ENCODE measurements around the gene PAM. TPM values are rescaled to one million over a fixed set of nuclear protein-coding genes. Genes with fewer than 3 reads are reported as not detected.

Gene PAM
- total RNA-seq, 2 experiments from 2014 or later, result not detected

DNA sequence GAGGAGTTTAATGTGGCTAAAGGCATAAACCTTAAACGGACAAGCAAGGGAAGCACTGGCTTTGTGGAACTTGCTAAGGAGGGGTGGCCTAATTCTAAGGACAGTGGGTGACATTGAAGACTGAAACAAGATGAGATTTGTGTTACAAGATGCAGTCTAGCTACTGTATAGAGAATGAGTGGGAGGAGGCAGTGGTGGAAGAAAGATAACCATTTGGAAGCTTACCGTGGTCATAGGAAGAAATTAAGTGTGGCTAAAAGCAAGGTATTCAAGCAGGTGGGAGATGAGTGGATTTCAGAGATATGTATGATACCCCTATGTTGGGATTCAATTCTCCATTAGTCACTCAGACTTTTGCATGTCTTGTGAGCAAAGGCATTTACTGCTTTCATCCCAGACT, 4.6 kb downstream of the PAM start:
- no TSS peak for BruUV-seq (replicated peaks)
- TF ChIP-seq, protein P1, sequence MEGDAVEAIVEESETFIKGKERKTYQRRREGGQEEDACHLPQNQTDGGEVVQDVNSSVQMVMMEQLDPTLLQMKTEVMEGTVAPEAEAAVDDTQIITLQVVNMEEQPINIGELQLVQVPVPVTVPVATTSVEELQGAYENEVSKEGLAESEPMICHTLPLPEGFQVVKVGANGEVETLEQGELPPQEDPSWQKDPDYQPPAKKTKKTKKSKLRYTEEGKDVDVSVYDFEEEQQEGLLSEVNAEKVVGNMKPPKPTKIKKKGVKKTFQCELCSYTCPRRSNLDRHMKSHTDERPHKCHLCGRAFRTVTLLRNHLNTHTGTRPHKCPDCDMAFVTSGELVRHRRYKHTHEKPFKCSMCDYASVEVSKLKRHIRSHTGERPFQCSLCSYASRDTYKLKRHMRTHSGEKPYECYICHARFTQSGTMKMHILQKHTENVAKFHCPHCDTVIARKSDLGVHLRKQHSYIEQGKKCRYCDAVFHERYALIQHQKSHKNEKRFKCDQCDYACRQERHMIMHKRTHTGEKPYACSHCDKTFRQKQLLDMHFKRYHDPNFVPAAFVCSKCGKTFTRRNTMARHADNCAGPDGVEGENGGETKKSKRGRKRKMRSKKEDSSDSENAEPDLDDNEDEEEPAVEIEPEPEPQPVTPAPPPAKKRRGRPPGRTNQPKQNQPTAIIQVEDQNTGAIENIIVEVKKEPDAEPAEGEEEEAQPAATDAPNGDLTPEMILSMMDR (conservative IDR thresholded peaks at IDR 0.05; ENCODE audit: low read length), result no peak
- TF ChIP-seq EZH2phosphoT487 (IDR thresholded peaks at IDR 0.05; ENCODE audit: borderline replicate concordance, low read depth, low read length), result no peak
- Histone ChIP-seq H3K79me2 (ENCODE audit: insufficient read depth, low read depth, low read length) (no peaks in the 10 kb centered on the region), H3K36me3 (ENCODE audit: insufficient read depth, low read length) (no peaks in the 10 kb centered on the region), H3K4me1 (ENCODE audit: insufficient read depth, low read length, poor library complexity, severe bottlenecking) (no peaks in the 10 kb centered on the region), H2AFZ (ENCODE audit: low read length) (no peak overlapping the region), H3K27ac (ENCODE audit: low read depth, low read length, poor library complexity, severe bottlenecking) (no peak overlapping the region), H3K9me2 (ENCODE audit: insufficient read depth, low read length) (no peaks in the 10 kb centered on the region), H3K4me3 (ENCODE audit: low read depth, low read length, poor library complexity, severe bottlenecking) (no peak overlapping the region), H3K9me3 (ENCODE audit: low read length) (no peaks in the 10 kb centered on the region), H4K20me1 (ENCODE audit: insufficient read depth, low read length) (no peaks in the 10 kb centered on the region), H3K4me2 (ENCODE audit: low read length) (no peak overlapping the region)
- intact Hi-C loops (cut with micrococcal nuclease; ENCODE audit: unreplicated experiment), result no loop called here
- ChIA-PET POLR2A (interaction anchor here (0.6 kb wide), 1 partner anchor 120 kb away, joined by 3 read pairs; no protein-coding TSS in a partner anchor), CTCF (ENCODE audit: unreplicated experiment) (no interaction called here)
- no peak for DNase-seq (ENCODE audit: low spot score)

DNA sequence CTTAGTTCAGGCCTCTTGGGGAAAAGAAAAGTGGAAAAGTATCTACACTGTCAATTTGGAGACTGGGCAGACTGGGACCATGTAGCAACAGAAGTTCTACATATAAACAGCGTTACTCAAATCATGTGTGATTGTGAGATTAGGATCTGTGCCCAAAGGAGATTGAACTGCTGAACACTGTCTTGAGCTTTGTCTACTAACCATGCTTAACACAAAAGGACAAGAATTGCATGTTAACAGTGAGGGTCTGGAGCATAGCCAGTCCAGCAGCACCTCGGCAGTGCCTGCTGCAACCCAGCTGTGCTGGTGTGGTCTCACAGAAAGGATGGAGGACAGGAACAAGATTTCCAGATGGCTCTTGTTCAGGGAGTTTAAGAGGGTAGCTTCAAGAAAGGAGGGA, 5.7 kb downstream of the PAM start:
- intact Hi-C loops (cut with micrococcal nuclease; ENCODE audit: unreplicated experiment), result no loop called here
- no peak overlapping the region for H3K4me2 ChIP-seq (ENCODE audit: low read length)
- H3K4me3 ChIP-seq (ENCODE audit: low read depth, low read length, poor library complexity, severe bottlenecking), result no peak overlapping the region
- no peak for TF ChIP-seq EZH2phosphoT487 (IDR thresholded peaks at IDR 0.05; ENCODE audit: borderline replicate concordance, low read depth, low read length)
- TF ChIP-seq, protein P1 (conservative IDR thresholded peaks at IDR 0.05; ENCODE audit: low read length), result no peak
- H3K27ac ChIP-seq (ENCODE audit: low read depth, low read length, poor library complexity, severe bottlenecking), result no peak overlapping the region
- no peak overlapping the region for H2AFZ ChIP-seq (ENCODE audit: low read length)
- no peaks in the 10 kb centered on the region; the same call in 1 of the 2 replicates for H4K20me1 ChIP-seq (ENCODE audit: insufficient read depth, low read length)
- BruUV-seq (replicated peaks), result no TSS peak
- no peaks in the 10 kb centered on the region for H3K79me2 ChIP-seq (ENCODE audit: insufficient read depth, low read depth, low read length)
- no peaks in the 10 kb centered on the region for H3K4me1 ChIP-seq (ENCODE audit: insufficient read depth, low read length, poor library complexity, severe bottlenecking)
- H3K36me3 ChIP-seq (ENCODE audit: insufficient read depth, low read length), result no peaks in the 10 kb centered on the region
- no peaks in the 10 kb centered on the region for H3K9me3 ChIP-seq (ENCODE audit: low read length)
- CTCF ChIA-PET (ENCODE audit: unreplicated experiment), result no interaction called here
- no peaks in the 10 kb centered on the region for H3K9me2 ChIP-seq (ENCODE audit: insufficient read depth, low read length)
- POLR2A ChIA-PET, result no interaction called here
- DNase-seq (ENCODE audit: low spot score), result no peak

DNA sequence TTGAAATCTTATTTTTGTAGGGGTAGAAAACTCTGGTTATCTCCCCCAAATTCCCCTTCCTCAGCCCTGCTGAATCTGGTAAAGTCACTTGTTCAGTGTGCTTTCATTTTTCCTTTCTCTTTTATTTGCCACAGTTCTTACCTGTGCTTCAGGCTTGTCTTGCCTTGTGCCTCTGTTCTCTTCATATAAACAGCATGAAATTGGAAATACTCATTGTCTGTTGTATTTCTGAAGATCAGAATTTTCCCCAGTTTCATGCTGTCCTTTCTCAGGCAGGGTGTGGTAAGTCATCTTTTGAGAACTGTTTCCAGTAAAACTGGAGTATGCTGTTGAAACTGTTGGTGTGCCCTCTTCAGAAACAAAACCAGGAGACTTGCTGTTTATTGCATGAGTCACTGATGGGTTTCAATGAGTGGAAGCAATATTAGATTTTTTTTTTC, 7.0 kb downstream of the PAM start:
- no peaks in the 10 kb centered on the region for H3K9me2 ChIP-seq (ENCODE audit: insufficient read depth, low read length)
- H3K27ac ChIP-seq (ENCODE audit: low read depth, low read length, poor library complexity, severe bottlenecking), result no peak overlapping the region
- no peak overlapping the region for H3K4me2 ChIP-seq (ENCODE audit: low read length)
- CTCF ChIA-PET (ENCODE audit: unreplicated experiment), result no interaction called here
- TF ChIP-seq EZH2phosphoT487 (IDR thresholded peaks at IDR 0.05; ENCODE audit: borderline replicate concordance, low read depth, low read length), result no peak
- TF ChIP-seq, protein P1 (conservative IDR thresholded peaks at IDR 0.05; ENCODE audit: low read length), result no peak
- intact Hi-C loops (cut with micrococcal nuclease; ENCODE audit: unreplicated experiment), result no loop called here
- POLR2A ChIA-PET, result interaction anchor here (0.6 kb wide), 1 partner anchor 11 kb away, joined by 3 read pairs; no protein-coding TSS in a partner anchor
- no peak for DNase-seq (ENCODE audit: low spot score)
- H3K9me3 ChIP-seq (ENCODE audit: low read length), result no peaks in the 10 kb centered on the region
- H3K4me3 ChIP-seq (ENCODE audit: low read depth, low read length, poor library complexity, severe bottlenecking), result no peak overlapping the region
- no peaks in the 10 kb centered on the region; the same call in 1 of the 2 replicates for H4K20me1 ChIP-seq (ENCODE audit: insufficient read depth, low read length)
- BruUV-seq (replicated peaks), result no TSS peak
- no peak overlapping the region for H2AFZ ChIP-seq (ENCODE audit: low read length)
- no peaks in the 10 kb centered on the region for H3K36me3 ChIP-seq (ENCODE audit: insufficient read depth, low read length)
- no peaks in the 10 kb centered on the region for H3K4me1 ChIP-seq (ENCODE audit: insufficient read depth, low read length, poor library complexity, severe bottlenecking)
- H3K79me2 ChIP-seq (ENCODE audit: insufficient read depth, low read depth, low read length), result no peaks in the 10 kb centered on the region

Measured in OCI-LY7 (cell line).